ENCODE measurements around the gene JSRP1.

DNA sequence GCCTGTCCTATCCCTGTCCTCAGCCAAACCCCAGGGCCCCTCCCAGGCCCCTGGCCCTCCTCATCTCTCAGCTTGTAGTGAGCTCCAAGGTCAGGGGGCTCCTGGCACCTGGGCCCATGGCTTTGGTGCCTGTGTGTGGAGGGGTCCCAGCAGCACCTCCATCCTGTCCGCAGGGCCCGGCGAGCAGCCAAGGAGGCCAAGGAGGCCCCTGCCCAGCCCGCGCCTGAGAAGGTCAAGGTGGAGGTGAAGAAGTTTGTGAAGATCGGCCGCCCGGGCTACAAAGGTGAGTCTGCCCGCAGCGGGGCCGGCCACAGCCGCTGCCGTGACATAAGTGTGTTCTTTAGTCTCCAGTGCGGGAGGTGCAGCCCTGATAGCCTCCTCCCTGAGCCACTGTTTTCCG is 10.9 kb downstream of the JSRP1 start:
- TF ChIP-seq, protein P1, sequence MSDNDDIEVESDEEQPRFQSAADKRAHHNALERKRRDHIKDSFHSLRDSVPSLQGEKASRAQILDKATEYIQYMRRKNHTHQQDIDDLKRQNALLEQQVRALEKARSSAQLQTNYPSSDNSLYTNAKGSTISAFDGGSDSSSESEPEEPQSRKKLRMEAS (IDR thresholded peaks at IDR 0.05): no peak
- TF ChIP-seq CEBPB (IDR thresholded peaks at IDR 0.05): no peak
- no peak for TF ChIP-seq YY1 (IDR thresholded peaks at IDR 0.05; ENCODE audit: low read depth)
- TF ChIP-seq EP300 (IDR thresholded peaks at IDR 0.05; ENCODE audit: borderline replicate concordance): no peak
- no peak for TF ChIP-seq TCF12 (IDR thresholded peaks at IDR 0.05; ENCODE audit: low read depth)
- no peak for TF ChIP-seq RAD21 (IDR thresholded peaks at IDR 0.05; ENCODE audit: low read depth)

All from Ishikawa (cell line).